HCT116 (cell line): ENCODE data around the gene STOX2. TPM values are rescaled to one million over a fixed set of nuclear protein-coding genes. Genes with fewer than 3 reads are reported as not detected.

Source experiments
- ATAC-seq: fragments of 200-7000 bp; cut with Tn5 transposase; 2 replicates; pipeline ENCODE4 v1.9.1; 2020; ENCODE audit warnings: mild to moderate bottlenecking, moderate library complexity
- BruUV-seq: library from RNA; stranded (reverse); fragments of 400-500 nt; replicated peaks from 2 replicates; lab custom pipeline; 2021; lab: Mats Ljungman, UMichigan
- CTCF ChIA-PET: fragments of 300-600 bp; sonication (Branson Sonifier 250); formaldehyde crosslinking; loops from one replicate; lab custom pipeline; 2021; ENCODE audit warnings: antibody characterized with exemption; lab: Charles Lee
- POLR2A ChIA-PET: fragments of 300-600, 350-600 bp; sonication (Branson Sonifier 250); formaldehyde crosslinking; loops from one replicate; lab custom pipeline; 2021; ENCODE audit warnings: antibody characterized with exemption; lab: Charles Lee
- RAD21 ChIA-PET, 2 experiments: fragments of 300-600 bp; sonication (Branson Sonifier 250); formaldehyde crosslinking; loops; one replicate each; lab custom pipeline; 2023; ENCODE audit warnings: low total read pairs in 2 of 2; ENCODE audit not compliant: uncharacterized antibody in 2 of 2, unreplicated experiment in 2 of 2, low non-redundant PET in 1 of 2; lab: Charles Lee
- DNase-seq: peaks from one replicate; pipeline ENCODE4 v3.0.0-alpha.2; 2010; ENCODE audit warnings: low read depth, low spot score
- H2AFZ ChIP-seq: fragments of 200-600 bp; shearing (Covaris generic), sonication (generic); 2 replicates; pipeline ENCODE4 v1.6.1; 2017; ENCODE audit warnings: low read depth, mixed run types, mixed read lengths, antibody characterized with exemption, low read length; ENCODE audit not compliant: poor library complexity, severe bottlenecking
- H3K27ac ChIP-seq: 2 replicates; pipeline ENCODE4 v1.5.1; 2012; ENCODE audit warnings: low read depth, low read length
- H3K27me3 ChIP-seq: fragments of 200-600 bp; sonication (generic); 2 replicates; pipeline ENCODE4 v1.6.1; 2016; ENCODE audit warnings: mixed run types, low read length, mixed read lengths; ENCODE audit not compliant: insufficient read depth
- H3K36me3 ChIP-seq, 2 experiments: fragments of 200-500 bp in 1 of 2; fragments of 200-600 bp in 1 of 2; sonication (Bioruptor generic) in 1 of 2; sonication (generic) in 1 of 2; 2 replicates each; pipeline versions ENCODE4 v1.5.1 to v1.6.1; 2014 to 2016; ENCODE audit warnings: low read length in 2 of 2, inconsistent platforms in 1 of 2, mixed read lengths in 1 of 2, mixed run types in 1 of 2; ENCODE audit not compliant: insufficient read depth in 2 of 2, control insufficient read depth in 1 of 2
- H3K4me1 ChIP-seq, 2 experiments: fragments of 200-600 bp in 1 of 2; sonication (generic) in 1 of 2; 2 replicates each; pipeline versions ENCODE4 v1.5.1 to v1.6.1; 2012 to 2017; ENCODE audit warnings: low read length in 2 of 2, inconsistent platforms in 1 of 2, mild to moderate bottlenecking in 1 of 2, mixed read lengths in 1 of 2, mixed run types in 1 of 2, moderate library complexity in 1 of 2; ENCODE audit not compliant: insufficient read depth in 2 of 2, control insufficient read depth in 1 of 2
- H3K4me2 ChIP-seq: fragments of 200-600 bp; sonication (generic); 2 replicates; pipeline ENCODE4 v1.6.1; 2017; ENCODE audit warnings: mixed run types, low read length, mixed read lengths
- H3K4me3 ChIP-seq, 2 experiments: fragments of 200-600 bp in 1 of 2; sonication (generic) in 1 of 2; replicated peaks in 1 of 2; 2 replicates each; pipeline ENCODE4 v1.5.1; 2011 to 2016; ENCODE audit warnings: low read length in 2 of 2, control low read depth in 1 of 2, low read depth in 1 of 2, mild to moderate bottlenecking in 1 of 2, mixed read lengths in 1 of 2, mixed run types in 1 of 2
- H3K79me2 ChIP-seq: fragments of 200-600 bp; sonication (generic); 2 replicates; pipeline ENCODE4 v1.6.1; 2017; ENCODE audit warnings: mild to moderate bottlenecking, mixed run types, low read length, moderate library complexity, mixed read lengths; ENCODE audit not compliant: insufficient read depth
- H3K9ac ChIP-seq: fragments of 200-600 bp; sonication (generic); 2 replicates; pipeline ENCODE4 v1.6.1; 2016; ENCODE audit warnings: low read length, mixed read lengths
- H3K9me2 ChIP-seq: fragments of 200-600 bp; sonication (generic), shearing (Covaris generic); 2 replicates; pipeline ENCODE4 v1.6.1; 2017; ENCODE audit warnings: mixed run types, mild to moderate bottlenecking, moderate library complexity; ENCODE audit not compliant: insufficient read depth
- H3K9me3 ChIP-seq, 2 experiments: fragments of 200-500 bp in 1 of 2; fragments of 200-600 bp in 1 of 2; sonication (Bioruptor generic) in 1 of 2; sonication (generic) in 1 of 2; 2 replicates each; pipeline ENCODE4 v1.6.1; 2014 to 2017; ENCODE audit warnings: low read length in 2 of 2, mixed read lengths in 2 of 2, inconsistent platforms in 1 of 2, low read depth in 1 of 2, mild to moderate bottlenecking in 1 of 2, mixed run types in 1 of 2, moderate library complexity in 1 of 2; ENCODE audit not compliant: control insufficient read depth in 1 of 2, insufficient read depth in 1 of 2
- H4K20me1 ChIP-seq: fragments of 200-600 bp; sonication (generic), shearing (Covaris generic); 2 replicates; pipeline ENCODE4 v1.6.1; 2017; ENCODE audit warnings: mixed run types, mild to moderate bottlenecking, moderate library complexity; ENCODE audit not compliant: insufficient read depth
- CBX3 ChIP-seq: IDR thresholded peaks from 2 replicates; pipeline ENCODE4 v1.6.1; 2012; ENCODE audit warnings: low read depth
- EGR1 ChIP-seq: IDR thresholded peaks from 2 replicates; pipeline ENCODE4 v1.6.1; 2012; ENCODE audit warnings: low read depth
- ELF1 ChIP-seq: IDR thresholded peaks from 2 replicates; pipeline ENCODE4 v1.6.1; 2012; ENCODE audit warnings: low read depth, borderline replicate concordance
- EZH2 ChIP-seq: fragments of 200-600 bp; sonication (generic); IDR thresholded peaks from 2 replicates; pipeline ENCODE4 v1.6.1; 2017; ENCODE audit warnings: antibody characterized with exemption, mixed run types
- EZH2phosphoT487 ChIP-seq: fragments of 200-600 bp; IDR thresholded peaks from 2 replicates; pipeline ENCODE4 v1.6.1; 2018; ENCODE audit warnings: antibody characterized with exemption, borderline replicate concordance
- POLR2AphosphoS5 ChIP-seq: IDR thresholded peaks from 2 replicates; pipeline ENCODE4 v1.6.1; 2011; ENCODE audit warnings: mild to moderate bottlenecking, low read depth, low read length, moderate library complexity
- SP1 ChIP-seq: IDR thresholded peaks from 2 replicates; pipeline ENCODE4 v1.6.1; 2012; ENCODE audit warnings: low read depth
- SRF ChIP-seq: IDR thresholded peaks from 2 replicates; pipeline ENCODE4 v1.6.1; 2012; ENCODE audit warnings: low read depth
- YY1 ChIP-seq: IDR thresholded peaks from 2 replicates; pipeline ENCODE4 v1.6.1; 2011; ENCODE audit warnings: low read length, low read depth, moderate library complexity, mild to moderate bottlenecking; ENCODE audit not compliant: insufficient replicate concordance; ENCODE audit errors: extremely low read depth
- ZNF274 ChIP-seq: fragments of 200-500 bp; sonication (Bioruptor generic); IDR thresholded peaks from 2 replicates; pipeline ENCODE4 v1.6.1; 2014; ENCODE audit warnings: mild to moderate bottlenecking, low read depth, low read length, inconsistent platforms
- intact Hi-C: fragments of 100-400 bp; cut with micrococcal nuclease; formaldehyde crosslinking; loops from 2 replicates; pipeline ENCODE4 v1.10.0; 2022
- total RNA-seq: library from RNA; stranded (reverse); gene quantifications from one replicate; pipeline ENCODE4 v1.2.1, GENCODE V29; 2021; ENCODE audit not compliant: unreplicated experiment
- TF ChIP-seq, protein P1 (sequence below): IDR thresholded peaks from 2 replicates; pipeline ENCODE4 v1.6.1; 2012; ENCODE audit warnings: low read depth
- TF ChIP-seq, protein P2 (sequence below): IDR thresholded peaks from 2 replicates; pipeline ENCODE4 v1.6.1; 2012

STOX2 gene
- total RNA-seq, 1 experiment from 2014 or later: 6.3 TPM

- Histone ChIP-seq H2AFZ (no peak overlapping the region), H4K20me1 (no peaks in the 10 kb centered on the region), H3K9me3 (no peaks in the 10 kb centered on the region), H3K27me3 (no peaks in the 10 kb centered on the region), H3K4me3 (no peak overlapping the region), H3K36me3 (no peaks in the 10 kb centered on the region), H3K4me2 (no peak overlapping the region), H3K79me2 (no peaks in the 10 kb centered on the region)
- POLR2A ChIA-PET: no interaction called here
- RAD21 ChIA-PET: no interaction called here
- ATAC-seq (no peak), DNase-seq (no peak)
- no peak for TF ChIP-seq EZH2phosphoT487
- no peak for TF ChIP-seq SP1
- TF ChIP-seq EGR1: no peak
- TF ChIP-seq POLR2AphosphoS5: no peak
- no peak for TF ChIP-seq CBX3
- no peak for TF ChIP-seq YY1
- TF ChIP-seq, protein P1, sequence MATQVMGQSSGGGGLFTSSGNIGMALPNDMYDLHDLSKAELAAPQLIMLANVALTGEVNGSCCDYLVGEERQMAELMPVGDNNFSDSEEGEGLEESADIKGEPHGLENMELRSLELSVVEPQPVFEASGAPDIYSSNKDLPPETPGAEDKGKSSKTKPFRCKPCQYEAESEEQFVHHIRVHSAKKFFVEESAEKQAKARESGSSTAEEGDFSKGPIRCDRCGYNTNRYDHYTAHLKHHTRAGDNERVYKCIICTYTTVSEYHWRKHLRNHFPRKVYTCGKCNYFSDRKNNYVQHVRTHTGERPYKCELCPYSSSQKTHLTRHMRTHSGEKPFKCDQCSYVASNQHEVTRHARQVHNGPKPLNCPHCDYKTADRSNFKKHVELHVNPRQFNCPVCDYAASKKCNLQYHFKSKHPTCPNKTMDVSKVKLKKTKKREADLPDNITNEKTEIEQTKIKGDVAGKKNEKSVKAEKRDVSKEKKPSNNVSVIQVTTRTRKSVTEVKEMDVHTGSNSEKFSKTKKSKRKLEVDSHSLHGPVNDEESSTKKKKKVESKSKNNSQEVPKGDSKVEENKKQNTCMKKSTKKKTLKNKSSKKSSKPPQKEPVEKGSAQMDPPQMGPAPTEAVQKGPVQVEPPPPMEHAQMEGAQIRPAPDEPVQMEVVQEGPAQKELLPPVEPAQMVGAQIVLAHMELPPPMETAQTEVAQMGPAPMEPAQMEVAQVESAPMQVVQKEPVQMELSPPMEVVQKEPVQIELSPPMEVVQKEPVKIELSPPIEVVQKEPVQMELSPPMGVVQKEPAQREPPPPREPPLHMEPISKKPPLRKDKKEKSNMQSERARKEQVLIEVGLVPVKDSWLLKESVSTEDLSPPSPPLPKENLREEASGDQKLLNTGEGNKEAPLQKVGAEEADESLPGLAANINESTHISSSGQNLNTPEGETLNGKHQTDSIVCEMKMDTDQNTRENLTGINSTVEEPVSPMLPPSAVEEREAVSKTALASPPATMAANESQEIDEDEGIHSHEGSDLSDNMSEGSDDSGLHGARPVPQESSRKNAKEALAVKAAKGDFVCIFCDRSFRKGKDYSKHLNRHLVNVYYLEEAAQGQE: no peak
- no peak for TF ChIP-seq ZNF274
- TF ChIP-seq SRF: no peak
- no peak for TF ChIP-seq EZH2
- TF ChIP-seq, protein P2, sequence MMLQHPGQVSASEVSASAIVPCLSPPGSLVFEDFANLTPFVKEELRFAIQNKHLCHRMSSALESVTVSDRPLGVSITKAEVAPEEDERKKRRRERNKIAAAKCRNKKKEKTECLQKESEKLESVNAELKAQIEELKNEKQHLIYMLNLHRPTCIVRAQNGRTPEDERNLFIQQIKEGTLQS: no peak
- no peak for TF ChIP-seq ELF1
- TF ChIP-seq, all 23 proteins: peak for 0
- intact Hi-C loops: no loop called here
- no peak overlapping the region for H3K9ac ChIP-seq
- H3K4me1 ChIP-seq: no peaks in the 10 kb centered on the region
- CTCF ChIA-PET: no interaction called here
- BruUV-seq: no TSS peak
- no peaks in the 10 kb centered on the region for H3K9me2 ChIP-seq
- H3K27ac ChIP-seq: no peak overlapping the region
Measured at GRCh38 chr4:183878251-183878970, 26.7 kb upstream of the STOX2 start.
